Neural cell (in vitro differentiated cells): ENCODE measurements around the gene SBNO1.

ENCODE experiments used
- EP300 ChIP-seq: fragments of 450-650 bp; conservative IDR thresholded peaks from 2 replicates; pipeline ENCODE4 v1.6.1; 2014; ENCODE audit warnings: antibody characterized with exemption, mild to moderate bottlenecking, moderate library complexity; ENCODE audit not compliant: poor library complexity, severe bottlenecking
- RAD21 ChIP-seq: fragments of 450-650 bp; conservative IDR thresholded peaks from 2 replicates; pipeline ENCODE4 v1.6.1; 2014; ENCODE audit warnings: antibody characterized with exemption, mild to moderate bottlenecking, moderate library complexity
- REST ChIP-seq: IDR thresholded peaks from 2 replicates; pipeline ENCODE4 v1.6.1; 2012; ENCODE audit warnings: borderline replicate concordance
- TF ChIP-seq, protein P1 (sequence below): fragments of 450-650 bp; IDR thresholded peaks from 2 replicates; pipeline ENCODE4 v1.5.1; 2014; ENCODE audit warnings: antibody characterized with exemption, mild to moderate bottlenecking, moderate library complexity; ENCODE audit not compliant: poor library complexity, severe bottlenecking

DNA sequence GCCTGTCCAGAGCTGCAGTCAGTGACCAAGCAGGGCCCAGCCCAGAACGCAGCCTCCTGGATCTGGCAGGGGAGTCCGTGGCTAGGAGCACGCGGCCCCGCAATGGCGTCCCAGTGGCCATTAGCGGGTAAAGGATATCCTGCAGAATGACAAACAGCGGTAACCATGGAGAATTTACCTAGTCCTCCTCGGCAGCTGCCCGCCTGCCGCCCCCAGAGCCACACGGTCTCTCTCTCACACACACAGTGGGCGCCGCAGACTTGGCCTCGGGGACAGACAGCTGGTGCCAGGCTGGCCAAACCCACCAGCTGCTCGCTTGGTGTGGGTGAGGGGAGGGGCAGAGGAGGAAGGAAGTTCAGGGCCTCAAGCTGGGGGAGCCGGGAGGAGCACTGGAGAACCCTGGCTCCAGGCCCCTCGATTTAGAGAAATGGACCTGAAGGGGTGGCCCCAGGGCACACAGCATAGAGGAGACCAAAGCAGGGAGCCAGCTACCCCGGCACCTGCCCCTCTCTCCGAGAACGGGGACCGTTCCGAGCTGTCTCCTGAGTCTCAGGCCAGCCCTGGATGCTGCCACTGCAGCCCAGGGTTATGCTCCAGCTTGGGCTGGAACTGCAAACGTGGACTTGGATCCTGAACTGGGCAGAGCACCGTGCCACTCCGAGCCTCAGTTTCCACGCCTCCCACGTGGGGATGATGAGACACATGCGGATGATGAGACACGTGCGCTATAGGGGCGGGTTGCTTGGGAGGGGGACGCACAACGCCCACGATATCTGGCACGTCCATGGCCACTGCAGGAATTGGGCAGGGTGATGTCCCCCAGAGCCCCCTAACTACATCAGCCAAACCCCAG is 96.4 kb downstream of the SBNO1 start:
- TF ChIP-seq REST (no peak), EP300 (no peak), RAD21 (no peak)
- TF ChIP-seq, protein P1, sequence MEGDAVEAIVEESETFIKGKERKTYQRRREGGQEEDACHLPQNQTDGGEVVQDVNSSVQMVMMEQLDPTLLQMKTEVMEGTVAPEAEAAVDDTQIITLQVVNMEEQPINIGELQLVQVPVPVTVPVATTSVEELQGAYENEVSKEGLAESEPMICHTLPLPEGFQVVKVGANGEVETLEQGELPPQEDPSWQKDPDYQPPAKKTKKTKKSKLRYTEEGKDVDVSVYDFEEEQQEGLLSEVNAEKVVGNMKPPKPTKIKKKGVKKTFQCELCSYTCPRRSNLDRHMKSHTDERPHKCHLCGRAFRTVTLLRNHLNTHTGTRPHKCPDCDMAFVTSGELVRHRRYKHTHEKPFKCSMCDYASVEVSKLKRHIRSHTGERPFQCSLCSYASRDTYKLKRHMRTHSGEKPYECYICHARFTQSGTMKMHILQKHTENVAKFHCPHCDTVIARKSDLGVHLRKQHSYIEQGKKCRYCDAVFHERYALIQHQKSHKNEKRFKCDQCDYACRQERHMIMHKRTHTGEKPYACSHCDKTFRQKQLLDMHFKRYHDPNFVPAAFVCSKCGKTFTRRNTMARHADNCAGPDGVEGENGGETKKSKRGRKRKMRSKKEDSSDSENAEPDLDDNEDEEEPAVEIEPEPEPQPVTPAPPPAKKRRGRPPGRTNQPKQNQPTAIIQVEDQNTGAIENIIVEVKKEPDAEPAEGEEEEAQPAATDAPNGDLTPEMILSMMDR = no peak
